ENCODE results near the gene CHRNA9.

DNA sequence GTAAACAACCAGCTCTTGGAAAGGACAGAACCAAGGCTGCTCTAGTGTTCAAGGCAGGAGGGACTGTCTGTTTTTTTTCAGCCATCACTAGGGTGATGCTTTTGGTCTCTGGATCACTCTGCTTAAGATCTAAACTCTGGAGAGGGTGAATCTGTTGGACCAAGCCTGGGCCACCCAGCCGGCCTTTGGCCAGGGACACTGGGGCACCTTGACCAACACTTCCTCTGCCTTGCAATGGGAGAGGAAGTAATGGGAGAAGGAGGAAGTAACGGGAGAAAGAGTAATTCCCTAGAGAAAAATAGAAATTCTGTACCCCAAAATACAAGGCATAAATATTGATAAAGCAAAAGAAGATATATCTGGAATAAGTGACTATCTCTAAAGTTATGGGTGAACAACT is 12.9 kb downstream of the CHRNA9 start:
- no peak for TF ChIP-seq CTCF (optimal IDR thresholded peaks at IDR 0.05 in 1 of 3, IDR thresholded peaks at IDR 0.05 in 1 of 3, conservative IDR thresholded peaks at IDR 0.05 in 1 of 3; ENCODE audit: extremely low read depth in 1 of 3, insufficient read depth in 2 of 3, low read length in 3 of 3)
- no peak for TF ChIP-seq EZH2 (IDR thresholded peaks at IDR 0.05; ENCODE audit: low read length)

All from keratinocyte (primary cell).